Right lobe of liver (tissue), 6 donors: ENCODE data around the gene CACNA1B. TPM values are rescaled to one million over a fixed set of nuclear protein-coding genes. Genes with fewer than 3 reads are reported as not detected.

Source experiments
- ATAC-seq, 4 donors: fragments of 200-7000 bp; cut with Tn5 transposase; one replicate each; pipeline ENCODE4 v1.9.1; 2020; ENCODE audit warnings: mild to moderate bottlenecking in 4 of 4, moderate library complexity in 4 of 4
- DNase-seq, 3 donors: peaks; one replicate each; pipeline ENCODE4 v3.0.0-alpha.2; 2020
- H3K27ac ChIP-seq, 3 donors: fragments of 200-600 bp; one replicate each; pipeline ENCODE4 v1.8.0; 2022
- H3K27me3 ChIP-seq, 2 donors: fragments of 200-600 bp; one replicate each; pipeline ENCODE4 v1.8.0; 2022
- H3K36me3 ChIP-seq, 4 donors: fragments of 200-600 bp; sonication (generic) in 1 of 4; one replicate each; pipeline versions ENCODE4 v1.5.1 to v1.8.0; 2017 to 2022; ENCODE audit warnings: control low read depth in 1 of 4
- H3K4me1 ChIP-seq, 4 donors: fragments of 200-600 bp; sonication (generic) in 1 of 4; one replicate each; pipeline versions ENCODE4 v1.5.1 to v1.8.0; 2017 to 2022; ENCODE audit warnings: control low read depth in 1 of 4
- H3K4me3 ChIP-seq, 3 donors: fragments of 200-600 bp; one replicate each; pipeline ENCODE4 v1.8.0; 2022
- H3K9me3 ChIP-seq, 4 donors: fragments of 200-600 bp; sonication (generic) in 1 of 4; one replicate each; pipeline versions ENCODE4 v1.5.1 to v1.8.0; 2017 to 2022; ENCODE audit warnings: control low read depth in 1 of 4
- CTCF ChIP-seq, 4 donors: fragments of 200-600 bp in 3 of 4; fragments of 450-650 bp in 1 of 4; IDR thresholded peaks; one replicate each; pipeline versions ENCODE4 v1.5.1 to v1.8.0; 2016 to 2022; ENCODE audit warnings: antibody characterized with exemption in 4 of 4, mild to moderate bottlenecking in 2 of 4
- POLR2A ChIP-seq: fragments of 450-650 bp; IDR thresholded peaks from one replicate; pipeline ENCODE4 v1.6.1; 2017; ENCODE audit warnings: antibody characterized with exemption, mild to moderate bottlenecking
- WGBS: methylation state at CpG from one replicate; pipeline ENCODE4 v1.1.6; 2018; ENCODE audit warnings: low coverage, low lambda C conversion rate; ENCODE audit not compliant: insufficient coverage; ENCODE audit errors: missing lambda C conversion rate; 5-methylcytosine and 5-hydroxymethylcytosine counted together
- intact Hi-C, 2 donors: fragments of 100-400 bp; cut with DNase I; formaldehyde crosslinking; loops; one replicate each; pipeline versions ENCODE4 v1.11.2 to v1.14.1; 2022
- total RNA-seq, 6 experiments: library from RNA; depleted of rRNA in 2 of 6; stranded (reverse); fragments of >200 nt in 2 of 6; fragmentation: NEBNext Ultra II Directional in 3 of 6; extraction: Animal tissue kit (Norgen Biotek cat#: 25700) in 3 of 6; gene quantifications; one replicate each; pipeline versions ENCODE4 v1.1.0 to v1.2.4, GENCODE V29; 2016 to 2023
- donor health status: DM: no; HTN: yes; CAD: no.
- donor health status: DM: no; HTN: no; CAD: no.
- donor health status: DM: no; HTN: no; CAD: no.
- donor health status: DM: no; HTN: yes; CAD: no.
- donor health status: DM: no; HTN: yes; CAD: no.

The CACNA1B gene
- total RNA-seq, 6 experiments from 2014 or later, result not detected

- 71% methylated on average over 16 of the region's 17 CpGs for WGBS
- TF ChIP-seq CTCF (IDR thresholded peaks at IDR 0.05) (no peak), POLR2A (no peak)
- Histone ChIP-seq H3K4me3 (no peak overlapping the region), H3K36me3 (no peaks in the 10 kb centered on the region), H3K9me3 (no peaks in the 10 kb centered on the region), H3K27ac (no peak overlapping the region), H3K27me3 (no peaks in the 10 kb centered on the region), H3K4me1 (no peaks in the 10 kb centered on the region)
- intact Hi-C loops, result no loop called here
- DNase-seq, result no peak
- no peak for ATAC-seq
Observed at GRCh38 chr9:138040446-138041430, 163.2 kb downstream of the CACNA1B start.

DNA sequence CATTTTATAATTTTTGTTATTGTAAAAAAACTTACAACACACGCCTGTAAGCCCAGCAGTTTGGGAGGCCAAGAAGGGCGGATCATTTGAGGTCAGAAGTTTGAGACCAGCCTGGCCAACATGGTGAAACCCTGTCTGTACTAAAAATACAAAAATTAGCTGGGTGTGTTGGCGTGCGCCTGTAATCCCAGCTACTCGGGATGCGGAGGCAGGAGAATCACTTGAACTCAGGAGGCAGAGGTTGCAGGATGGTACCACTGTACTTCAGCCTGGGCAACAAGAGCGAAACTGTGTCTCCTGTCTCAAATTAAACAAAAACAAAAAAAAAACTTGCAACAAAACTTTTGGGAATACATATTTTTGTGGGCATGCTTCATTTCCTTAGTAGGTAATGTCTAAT, 164.6 kb downstream of the CACNA1B start:
- no peaks in the 10 kb centered on the region for H3K27me3 ChIP-seq
- no peak for DNase-seq
- no peak overlapping the region for H3K27ac ChIP-seq
- H3K4me3 ChIP-seq, result no peak overlapping the region
- H3K36me3 ChIP-seq, result no peaks in the 10 kb centered on the region
- H3K4me1 ChIP-seq, result no peaks in the 10 kb centered on the region
- H3K9me3 ChIP-seq, result no peaks in the 10 kb centered on the region
- ATAC-seq, result no peak
- 76% methylated on average over 7 of the region's 7 CpGs for WGBS
- intact Hi-C loops, result no loop called here
- TF ChIP-seq POLR2A (no peak), CTCF (IDR thresholded peaks at IDR 0.05) (no peak)

DNA sequence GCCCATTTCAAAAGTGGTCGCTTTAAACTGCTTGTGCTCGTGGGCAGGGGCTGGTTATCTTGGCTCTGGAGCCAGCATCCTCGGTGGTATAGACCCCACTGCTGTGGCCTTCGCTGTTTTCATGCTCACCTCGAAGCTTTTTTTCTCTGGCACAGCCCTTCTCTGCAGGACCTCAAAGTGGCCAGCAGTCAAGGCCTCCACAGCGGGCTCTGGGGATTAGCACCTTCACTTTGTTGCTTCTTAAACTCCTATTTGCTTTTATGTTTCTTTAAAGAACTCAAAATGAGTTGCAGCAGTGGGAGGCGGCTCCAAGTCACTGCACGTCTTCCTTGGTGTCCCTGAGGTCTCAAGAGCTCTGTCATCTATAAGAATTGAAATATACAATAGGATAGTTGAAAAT, 165.1 kb downstream of the CACNA1B start:
- TF ChIP-seq CTCF (IDR thresholded peaks at IDR 0.05), result no peak
- no peak for TF ChIP-seq POLR2A
- no peaks in the 10 kb centered on the region for H3K36me3 ChIP-seq
- WGBS, result 56% methylated on average over 8 of the region's 8 CpGs
- H3K27me3 ChIP-seq, result no peaks in the 10 kb centered on the region
- no peaks in the 10 kb centered on the region for H3K9me3 ChIP-seq
- H3K27ac ChIP-seq, result no peak overlapping the region
- H3K4me3 ChIP-seq, result no peak overlapping the region
- no peaks in the 10 kb centered on the region for H3K4me1 ChIP-seq
- no peak for ATAC-seq
- intact Hi-C loops, result no loop called here
- no peak for DNase-seq

DNA sequence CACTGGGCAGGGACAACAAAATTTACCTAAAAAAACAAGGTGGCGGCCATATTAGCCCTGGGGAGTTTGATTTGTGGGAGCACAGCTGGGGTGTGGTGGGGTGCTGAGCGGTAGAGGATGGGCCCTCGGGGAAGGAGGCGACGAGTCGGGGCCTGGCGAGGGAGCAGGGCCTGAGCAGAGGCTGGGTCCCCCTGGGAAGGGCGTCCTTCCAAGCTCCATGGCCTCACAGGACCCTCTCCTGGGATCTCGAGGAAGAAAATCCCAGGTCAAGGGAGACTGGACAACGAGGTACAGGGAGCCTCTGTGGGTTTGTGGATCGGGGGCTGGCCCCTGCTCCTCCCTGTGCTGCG, 165.5 kb downstream of the CACNA1B start:
- no peaks in the 10 kb centered on the region for H3K9me3 ChIP-seq
- DNase-seq, result peak in 1 of 3 donors; percentile 13
- ATAC-seq, result no peak
- H3K27ac ChIP-seq, result no peak overlapping the region
- intact Hi-C loops, result no loop called here
- no peaks in the 10 kb centered on the region for H3K27me3 ChIP-seq
- TF ChIP-seq CTCF (IDR thresholded peaks at IDR 0.05), result no peak
- TF ChIP-seq POLR2A, result no peak
- 61% methylated on average over 2 of the region's 12 CpGs for WGBS
- H3K4me1 ChIP-seq, result no peaks in the 10 kb centered on the region
- H3K4me3 ChIP-seq, result no peak overlapping the region
- H3K36me3 ChIP-seq, result no peaks in the 10 kb centered on the region
